MM.1S (cell line): Measurements from ENCODE around the gene HUWE1.
A peak's percentile ranks its signal among the peaks of the same experiment; 100 is the strongest.

ENCODE experiments used
- DNase-seq: peaks from one replicate; pipeline ENCODE4 v3.0.0-alpha.2; 2015
- H2AFZ ChIP-seq: fragments of 300-600 bp; sonication (generic); 2 replicates; pipeline ENCODE4 v1.6.0; 2016; ENCODE audit warnings: antibody characterized with exemption, low read length
- H3F3A ChIP-seq: fragments of 300-600 bp; sonication (generic); 2 replicates; pipeline ENCODE4 v1.6.1; 2016; ENCODE audit warnings: mild to moderate bottlenecking, antibody characterized with exemption, low read length, moderate library complexity, mixed read lengths; ENCODE audit not compliant: insufficient read depth
- H3K27ac ChIP-seq: fragments of 300-600 bp; sonication (generic); 2 replicates; pipeline ENCODE4 v1.5.1; 2016; ENCODE audit warnings: mild to moderate bottlenecking, low read length
- H3K27me3 ChIP-seq: fragments of 300-600 bp; sonication (generic); replicated peaks from 2 replicates; pipeline ENCODE4 v1.6.0; 2016; ENCODE audit warnings: low read length; ENCODE audit not compliant: insufficient read depth
- H3K36me3 ChIP-seq: fragments of 300-600 bp; sonication (generic); replicated peaks from 2 replicates; pipeline ENCODE4 v1.6.1; 2016; ENCODE audit warnings: mild to moderate bottlenecking, low read length, mixed read lengths; ENCODE audit not compliant: insufficient read depth
- H3K4me1 ChIP-seq: fragments of 300-600 bp; sonication (generic); 2 replicates; pipeline ENCODE4 v1.6.1; 2016; ENCODE audit warnings: low read length, mixed read lengths
- H3K4me2 ChIP-seq: fragments of 300-600 bp; sonication (generic); 2 replicates; pipeline ENCODE4 v1.6.0; 2016; ENCODE audit warnings: low read depth, low read length
- H3K4me3 ChIP-seq: fragments of 300-600 bp; sonication (generic); 2 replicates; pipeline ENCODE4 v1.5.1; 2016; ENCODE audit warnings: low read length, mixed read lengths
- H3K79me2 ChIP-seq: fragments of 300-600 bp; sonication (generic); 2 replicates; pipeline ENCODE4 v1.6.1; 2016; ENCODE audit warnings: mixed run types, low read length, mixed read lengths
- H3K9ac ChIP-seq: fragments of 300-600 bp; sonication (generic); 2 replicates; pipeline ENCODE4 v1.6.1; 2016; ENCODE audit warnings: low read length, mixed read lengths
- H3K9me2 ChIP-seq: fragments of 300-600 bp; sonication (generic); replicated peaks from 2 replicates; pipeline ENCODE4 v1.6.1; 2016; ENCODE audit warnings: mild to moderate bottlenecking, low read length, mixed read lengths; ENCODE audit not compliant: insufficient read depth
- H3K9me3 ChIP-seq: fragments of 300-600 bp; sonication (generic); replicated peaks from 2 replicates; pipeline ENCODE4 v1.6.1; 2016; ENCODE audit warnings: mild to moderate bottlenecking, low read length, mixed read lengths; ENCODE audit not compliant: insufficient read depth
- H4K20me1 ChIP-seq: fragments of 300-600 bp; sonication (generic); 2 replicates; pipeline ENCODE4 v1.6.1; 2016; ENCODE audit warnings: mild to moderate bottlenecking, low read length, moderate library complexity, mixed read lengths; ENCODE audit not compliant: insufficient read depth
- CTCF ChIP-seq: fragments of 300-600 bp; sonication (generic); IDR thresholded peaks from 2 replicates; pipeline ENCODE4 v1.5.1; 2016; ENCODE audit warnings: antibody characterized with exemption, low read length, mixed read lengths
- EZH2 ChIP-seq: fragments of 300-600 bp; sonication (generic); optimal IDR thresholded peaks from 2 replicates; pipeline ENCODE3; 2017; ENCODE audit warnings: low read depth, mild to moderate bottlenecking, antibody characterized with exemption, low read length, mixed read lengths
- EZH2phosphoT487 ChIP-seq: fragments of 300-600 bp; sonication (generic); IDR thresholded peaks from 2 replicates; pipeline ENCODE4 v1.6.1; 2018; ENCODE audit warnings: antibody characterized with exemption, low read length

HUWE1 gene

DNA sequence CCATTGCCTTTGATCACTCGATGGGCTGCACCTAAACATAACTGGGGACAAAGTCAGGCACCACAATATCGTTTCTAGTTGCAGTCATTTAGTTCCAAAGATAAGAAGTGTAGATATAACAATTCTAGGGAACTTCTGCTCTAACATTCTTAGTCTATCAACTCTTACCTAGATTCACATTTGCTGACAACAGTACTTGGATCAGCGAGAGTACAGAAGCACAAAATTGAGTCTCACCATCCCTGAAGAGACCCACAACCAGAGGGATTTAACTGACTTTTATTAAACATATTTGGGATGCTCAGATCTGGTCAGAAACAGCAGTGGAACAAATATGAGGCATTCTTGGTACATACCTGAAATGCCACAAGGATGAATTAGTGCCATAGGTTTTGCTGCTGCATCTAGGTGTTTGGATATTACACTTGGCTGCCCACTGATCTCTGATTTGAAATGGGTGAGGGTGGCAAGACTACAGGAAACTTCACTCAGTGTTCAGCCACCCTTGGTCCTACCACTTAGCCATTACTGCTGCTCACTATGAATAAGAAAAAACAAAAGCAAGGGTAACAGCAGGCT, 28.9 kb upstream of the HUWE1 start:
- no peak overlapping the region for H3K4me2 ChIP-seq

DNA sequence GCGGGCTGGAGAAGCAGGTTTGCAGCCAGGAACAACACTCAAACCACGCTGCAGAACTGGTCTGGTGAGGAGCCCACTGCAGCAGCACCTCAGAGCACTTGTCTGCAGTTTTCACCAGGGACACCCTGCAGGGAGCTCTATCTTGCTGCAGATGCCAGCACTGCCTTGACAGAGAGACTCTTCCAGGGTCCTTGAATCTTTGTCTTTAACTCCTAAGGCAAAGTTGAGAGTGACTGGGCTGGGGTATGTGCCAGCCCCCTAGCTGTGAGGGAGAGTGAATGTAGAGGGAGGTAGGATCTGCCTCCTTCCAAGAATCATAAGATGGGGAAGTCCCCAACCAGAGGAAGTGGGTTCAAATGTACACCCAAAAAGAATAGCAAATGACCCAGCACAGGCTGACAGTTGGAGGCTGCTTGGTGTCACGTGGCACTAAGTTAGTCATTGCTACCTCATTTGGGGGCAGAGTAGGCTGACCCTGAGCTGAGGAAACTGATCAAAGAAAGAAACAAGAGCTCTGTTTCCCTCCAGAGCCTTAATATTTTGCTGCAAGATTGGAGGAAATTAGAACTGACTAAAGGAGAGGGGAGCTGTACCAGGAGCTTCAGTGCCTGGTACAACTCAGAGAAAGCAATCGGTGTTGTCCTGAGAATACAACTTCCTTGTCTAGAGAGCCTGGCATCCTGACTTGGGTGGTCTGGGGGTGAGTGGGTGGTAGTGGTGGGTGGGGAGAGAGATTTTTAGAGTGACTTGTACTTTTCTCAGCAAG, 28.2 kb upstream of the HUWE1 start:
- H3K36me3 ChIP-seq = no peaks in the 10 kb centered on the region
- no peaks in the 10 kb centered on the region for H4K20me1 ChIP-seq
- no peak overlapping the region for H3K4me3 ChIP-seq
- no peak overlapping the region for H3K4me2 ChIP-seq
- no peaks in the 10 kb centered on the region for H3K9me3 ChIP-seq
- H3K27ac ChIP-seq = no peak overlapping the region
- no peak overlapping the region for H3K9ac ChIP-seq
- DNase-seq = no peak
- H2AFZ ChIP-seq = peak overlapping the region; percentile 9; the same call in 1 of the 2 replicates
- H3K9me2 ChIP-seq = no peaks in the 10 kb centered on the region
- H3K27me3 ChIP-seq = no peaks in the 10 kb centered on the region
- no peaks in the 10 kb centered on the region for H3F3A ChIP-seq
- TF ChIP-seq CTCF (no peak), EZH2 (no peak), EZH2phosphoT487 (no peak)
- H3K79me2 ChIP-seq = no peaks in the 10 kb centered on the region
- peaks cover 23% of the 10 kb centered on the region for H3K4me1 ChIP-seq

More for the DNA sequence above, 28.9 kb upstream of the HUWE1 start:
- Histone ChIP-seq H3K36me3 (no peaks in the 10 kb centered on the region), H3F3A (no peaks in the 10 kb centered on the region), H4K20me1 (no peaks in the 10 kb centered on the region), H3K4me3 (no peak overlapping the region), H3K4me1 (peaks cover 23% of the 10 kb centered on the region), H3K27me3 (no peaks in the 10 kb centered on the region), H3K9me3 (no peaks in the 10 kb centered on the region), H2AFZ (no peak overlapping the region), H3K79me2 (no peaks in the 10 kb centered on the region), H3K9me2 (no peaks in the 10 kb centered on the region), H3K9ac (no peak overlapping the region), H3K27ac (no peak overlapping the region)
- TF ChIP-seq CTCF = no peak
- TF ChIP-seq EZH2 = no peak
- no peak for TF ChIP-seq EZH2phosphoT487
- DNase-seq = no peak

DNA sequence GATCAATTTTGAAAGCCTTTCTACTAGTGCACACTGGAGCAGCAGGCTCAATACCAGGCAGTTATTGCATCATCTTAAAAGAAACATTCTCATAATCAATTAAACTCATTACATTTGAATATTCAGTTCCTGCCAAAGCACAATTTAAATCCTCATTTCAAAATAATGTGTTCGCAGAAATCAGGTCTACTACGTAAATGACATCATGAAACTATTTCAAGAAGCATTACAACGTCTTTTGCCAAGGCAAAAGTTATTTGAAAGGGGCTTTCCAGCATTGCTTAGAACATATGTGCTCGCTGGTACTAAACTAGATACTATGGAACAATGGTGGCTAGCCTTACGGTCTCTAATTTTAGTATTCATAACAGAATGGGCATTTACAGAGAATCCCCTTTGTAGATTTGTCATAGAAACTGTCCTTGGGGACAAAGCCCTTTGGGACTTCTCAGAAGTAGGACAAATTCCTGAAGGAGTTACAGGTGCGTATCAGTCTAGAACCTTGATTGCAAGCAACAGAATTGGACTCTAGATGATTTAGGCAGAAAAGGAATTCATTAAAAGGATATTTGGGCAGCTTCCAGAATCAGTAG, 27.6 kb upstream of the HUWE1 start:
- peaks cover 23% of the 10 kb centered on the region for H3K4me1 ChIP-seq
- H3K4me2 ChIP-seq = no peak overlapping the region
- H2AFZ ChIP-seq = no peak overlapping the region
- H3K9me2 ChIP-seq = no peaks in the 10 kb centered on the region
- DNase-seq = no peak
- no peak overlapping the region for H3K27ac ChIP-seq
- no peak overlapping the region for H3K9ac ChIP-seq
- H3K4me3 ChIP-seq = no peak overlapping the region
- H3K9me3 ChIP-seq = no peaks in the 10 kb centered on the region
- no peaks in the 10 kb centered on the region for H4K20me1 ChIP-seq
- no peaks in the 10 kb centered on the region for H3K79me2 ChIP-seq
- no peaks in the 10 kb centered on the region for H3K36me3 ChIP-seq
- no peaks in the 10 kb centered on the region for H3K27me3 ChIP-seq
- no peaks in the 10 kb centered on the region for H3F3A ChIP-seq
- TF ChIP-seq EZH2phosphoT487 (no peak), EZH2 (no peak), CTCF (no peak)
